CD4-positive, alpha-beta T cell treated with Interleukin-15 for 1 hour (primary cell): ENCODE measurements around the gene FHAD1.

ENCODE experiments used
- DNase-seq: peaks from one replicate; pipeline ENCODE4 v3.0.0-alpha.2; 2020

Gene FHAD1

GRCh38 chr1:15331180-15331579, 84.2 kb downstream of the FHAD1 start:
- DNase-seq, result no peak

- no peak for DNase-seq
These were observed 84.7 kb downstream of the FHAD1 start for GRCh38 chr1:15331734-15332133.

- DNase-seq, result no peak
These were observed 85.5 kb downstream of the FHAD1 start for GRCh38 chr1:15332525-15332924.

GRCh38 chr1:15332952-15333715, 86.1 kb downstream of the FHAD1 start:
- no peak for DNase-seq

GRCh38 chr1:15334995-15335394, 88.0 kb downstream of the FHAD1 start:
- no peak for DNase-seq

GRCh38 chr1:15336866-15337265, 89.8 kb downstream of the FHAD1 start:
- no peak for DNase-seq

- no peak for DNase-seq
These were observed 90.8 kb downstream of the FHAD1 start for GRCh38 chr1:15337656-15338402.

- DNase-seq, result no peak
These were observed 92.5 kb downstream of the FHAD1 start for GRCh38 chr1:15339570-15339969.

GRCh38 chr1:15341228-15341627, 94.2 kb downstream of the FHAD1 start:
- DNase-seq, result no peak

- DNase-seq, result no peak
These were observed 94.8 kb downstream of the FHAD1 start for GRCh38 chr1:15341634-15342407.

- no peak for DNase-seq
These were observed 95.5 kb downstream of the FHAD1 start for GRCh38 chr1:15342408-15342967.

GRCh38 chr1:15343099-15343498, 96.1 kb downstream of the FHAD1 start:
- DNase-seq, result no peak

- no peak for DNase-seq
These were observed 96.7 kb downstream of the FHAD1 start for GRCh38 chr1:15343729-15344128.

- no peak for DNase-seq
These were observed 97.4 kb downstream of the FHAD1 start for GRCh38 chr1:15344380-15344779.

GRCh38 chr1:15344800-15345704, 98.0 kb downstream of the FHAD1 start:
- no peak for DNase-seq

- peak; percentile 83 for DNase-seq
These were observed 98.8 kb downstream of the FHAD1 start for GRCh38 chr1:15345705-15346345.

GRCh38 chr1:15346346-15347030, 99.5 kb downstream of the FHAD1 start:
- DNase-seq, result no peak

- no peak for DNase-seq
These were observed 100.2 kb downstream of the FHAD1 start for GRCh38 chr1:15347182-15347581.

- DNase-seq, result no peak
These were observed 101.6 kb downstream of the FHAD1 start for GRCh38 chr1:15348648-15349047.

GRCh38 chr1:15349133-15349532, 102.1 kb downstream of the FHAD1 start:
- DNase-seq, result no peak

GRCh38 chr1:15350151-15350550, 103.1 kb downstream of the FHAD1 start:
- DNase-seq, result no peak
